Upper lobe of left lung (tissue), 6 donors: ENCODE data around the gene TERT. TPM values are rescaled to one million over a fixed set of nuclear protein-coding genes. Genes with fewer than 3 reads are reported as not detected.
A peak's percentile ranks its signal among the peaks of the same experiment; 100 is the strongest.

Experiments
- ATAC-seq, 2 donors: fragments of 200-7000 bp; cut with Tn5 transposase; one replicate each; pipeline ENCODE4 v1.9.1; 2022; ENCODE audit warnings: mild to moderate bottlenecking in 2 of 2, moderate library complexity in 2 of 2; ENCODE audit not compliant: low FRiP score in 2 of 2
- DNase-seq, 2 donors: peaks; one replicate each; pipeline ENCODE4 v3.0.0-alpha.2; 2019 to 2020
- H3K27ac ChIP-seq, 4 donors: fragments of 200-600 bp; sonication (generic); one replicate each; pipeline ENCODE4 v1.5.1; 2016 to 2019
- H3K27me3 ChIP-seq, 4 donors: fragments of 200-600 bp; sonication (generic); one replicate each; pipeline ENCODE4 v1.5.1; 2017 to 2019
- H3K36me3 ChIP-seq, 4 donors: fragments of 200-600 bp; sonication (generic); one replicate each; pipeline ENCODE4 v1.5.1; 2016 to 2019
- H3K4me1 ChIP-seq, 4 donors: fragments of 200-600 bp; sonication (generic); one replicate each; pipeline ENCODE4 v1.5.1; 2018 to 2019
- H3K4me3 ChIP-seq, 4 donors: fragments of 200-600 bp; sonication (generic); one replicate each; pipeline ENCODE4 v1.5.1; 2017 to 2019; ENCODE audit warnings: mild to moderate bottlenecking in 2 of 4, moderate library complexity in 1 of 4
- H3K9me3 ChIP-seq, 4 donors: fragments of 200-600 bp; sonication (generic); one replicate each; pipeline ENCODE4 v1.5.1; 2018 to 2019
- CTCF ChIP-seq, 6 experiments: fragments of 450-650 bp in 4 of 6; fragments of 200-600 bp in 2 of 6; sonication (generic) in 2 of 6; IDR thresholded peaks; one replicate each; pipeline ENCODE4 v1.5.1; 2016 to 2019; ENCODE audit warnings: antibody characterized with exemption in 6 of 6
- EP300 ChIP-seq, 4 donors: sonication (generic); formaldehyde crosslinking; IDR thresholded peaks; one replicate each; pipeline ENCODE4 v1.5.1; 2017; ENCODE audit warnings: antibody characterized with exemption in 4 of 4, control low read depth in 2 of 4
- POLR2A ChIP-seq, 4 donors: fragments of 450-650 bp; IDR thresholded peaks; one replicate each; pipeline ENCODE4 v1.5.1; 2016 to 2017; ENCODE audit warnings: antibody characterized with exemption in 4 of 4, mild to moderate bottlenecking in 2 of 4
- POLR2AphosphoS5 ChIP-seq, 2 donors: sonication (generic); formaldehyde crosslinking; IDR thresholded peaks; one replicate each; pipeline ENCODE4 v1.5.1; 2017; ENCODE audit warnings: antibody characterized with exemption in 2 of 2
- WGBS, 2 donors: methylation state at CpG; one replicate each; pipeline ENCODE4 v1.1.5; 2017 to 2018; 5-methylcytosine and 5-hydroxymethylcytosine counted together
- total RNA-seq, 6 donors: library from RNA; depleted of rRNA in 4 of 6; stranded (reverse); fragments of >200 nt in 4 of 6; gene quantifications; one replicate each; pipeline versions ENCODE4 v1.1.0 to v1.2.1, GENCODE V29; 2016 to 2021
- donor health status: DM: no; HTN: no; CAD: no; lungs with moderate emphysema.
- donor health status: DM: no; HTN: yes; CAD: no; lungs with severe emphysema.

Gene TERT
- total RNA-seq, 6 donors from 2014 or later, result 0.06 to 0.07 TPM; not detected in 4

- peaks cover 0 to 21% (median 5%) of the 10 kb centered on the region in 4 donors for H3K27me3 ChIP-seq
- H3K36me3 ChIP-seq, result no peaks in the 10 kb centered on the region
- no peak overlapping the region for H3K4me3 ChIP-seq
- DNase-seq, result peak in 1 of 2 donors; percentile 72
- 60 to 80% methylated on average over 10 to 29 of the region's 29 CpGs for WGBS, 2 donors
- peaks cover 0 to 9% (median 0%) of the 10 kb centered on the region in 4 donors for H3K4me1 ChIP-seq
- H3K27ac ChIP-seq, result no peak overlapping the region
- TF ChIP-seq CTCF (IDR thresholded peaks at IDR 0.05), result no peak
- no peak for ATAC-seq
- H3K9me3 ChIP-seq, result no peaks in the 10 kb centered on the region
Measured at GRCh38 chr5:1249366-1250280, 45.2 kb downstream of the TERT start.

GRCh38 chr5:1247811-1248210, 47.1 kb downstream of the TERT start:
- Histone ChIP-seq H3K9me3 (no peaks in the 10 kb centered on the region), H3K27me3 (peaks cover 0 to 21% (median 5%) of the 10 kb centered on the region in 4 donors), H3K36me3 (no peaks in the 10 kb centered on the region), H3K4me3 (no peak overlapping the region), H3K4me1 (peaks cover 0 to 9% (median 0%) of the 10 kb centered on the region in 4 donors), H3K27ac (no peak overlapping the region)
- ATAC-seq (no peak), DNase-seq (no peak)
- TF ChIP-seq CTCF (IDR thresholded peaks at IDR 0.05) (no peak), EP300 (IDR thresholded peaks at IDR 0.05) (no peak), POLR2A (IDR thresholded peaks at IDR 0.05) (no peak), POLR2AphosphoS5 (IDR thresholded peaks at IDR 0.05) (no peak)
- WGBS, 2 donors, result 62 to 73% methylated on average over 4 to 6 of the region's 6 CpGs

- peaks cover 0 to 9% (median 0%) of the 10 kb centered on the region in 4 donors for H3K4me1 ChIP-seq
- H3K27me3 ChIP-seq, result peaks cover 0 to 21% (median 5%) of the 10 kb centered on the region in 4 donors
- TF ChIP-seq EP300 (IDR thresholded peaks at IDR 0.05) (no peak), POLR2AphosphoS5 (IDR thresholded peaks at IDR 0.05) (no peak), CTCF (IDR thresholded peaks at IDR 0.05) (no peak), POLR2A (IDR thresholded peaks at IDR 0.05) (no peak)
- ATAC-seq, result peak in 1 of 2 donors; percentile 19
- no peak overlapping the region for H3K4me3 ChIP-seq
- H3K27ac ChIP-seq, result no peak overlapping the region
- WGBS, 2 donors, result 27 to 30% methylated on average over 28 to 43 of the region's 43 CpGs
- H3K9me3 ChIP-seq, result no peaks in the 10 kb centered on the region
- DNase-seq, result peak in 1 of 2 donors; percentile 86
- no peaks in the 10 kb centered on the region for H3K36me3 ChIP-seq
Measured at GRCh38 chr5:1246711-1247431, 48.0 kb downstream of the TERT start.

- Histone ChIP-seq H3K27me3 (peaks cover 0 to 21% (median 5%) of the 10 kb centered on the region in 4 donors), H3K4me1 (peaks cover 0 to 9% (median 0%) of the 10 kb centered on the region in 4 donors), H3K4me3 (no peak overlapping the region), H3K9me3 (no peaks in the 10 kb centered on the region), H3K27ac (no peak overlapping the region), H3K36me3 (no peaks in the 10 kb centered on the region)
- DNase-seq (peak in 1 of 2 donors; percentile 79), ATAC-seq (no peak)
- 15 to 30% methylated on average over 23 to 37 of the region's 58 CpGs for WGBS, 2 donors
- TF ChIP-seq POLR2AphosphoS5 (IDR thresholded peaks at IDR 0.05) (no peak), CTCF (IDR thresholded peaks at IDR 0.05) (no peak), POLR2A (IDR thresholded peaks at IDR 0.05) (no peak), EP300 (IDR thresholded peaks at IDR 0.05) (no peak)
Measured at GRCh38 chr5:1245905-1246576, 48.8 kb downstream of the TERT start.
